HepG2 (cell line): ENCODE data around the gene TBL3. TPM values are rescaled to one million over a fixed set of nuclear protein-coding genes. Genes with fewer than 3 reads are reported as not detected.

ENCODE experiments used
- ATAC-seq: fragments of 200-7000 bp; cut with Tn5 transposase; 3 replicates; pipeline ENCODE4 v1.9.1; 2020; ENCODE audit warnings: mild to moderate bottlenecking, moderate library complexity
- BruUV-seq: library from RNA; stranded (reverse); fragments of 400-500 nt; replicated peaks from 2 replicates; lab custom pipeline; 2021; lab: Mats Ljungman, UMichigan
- CTCF ChIA-PET: fragments of 300-600 bp; formaldehyde crosslinking; extraction: SDS; loops from one replicate; lab custom pipeline; 2021; ENCODE audit warnings: low total read pairs, inconsistent platforms, low intra/inter-chr PET ratio; lab: Yijun Ruan, JAX
- POLR2A ChIA-PET: fragments of 350-600 bp; sonication (Branson Sonifier 250); formaldehyde crosslinking; loops from one replicate; lab custom pipeline; 2020; ENCODE audit warnings: antibody characterized with exemption, inconsistent platforms; lab: Yijun Ruan, JAX
- DNase-seq: peaks from one replicate; pipeline ENCODE4 v3.0.0-alpha.2; 2015; ENCODE audit warnings: low spot score
- FAIRE-seq: peaks from 3 replicates; lab custom pipeline; 2011; peaks lifted over from hg19 to GRCh38; lab: Jason Lieb, UNC
- H2AFZ ChIP-seq: one replicate; pipeline ENCODE4 v1.6.1; 2011; ENCODE audit warnings: low read length, inconsistent platforms
- H3K27ac ChIP-seq: fragments of 300-600 bp; 3 replicates; pipeline ENCODE4 v1.8.0; 2011; ENCODE audit warnings: mixed run types, mild to moderate bottlenecking, mixed read lengths, low read length, inconsistent platforms; ENCODE audit not compliant: insufficient read depth; ENCODE audit errors: extremely low read length
- H3K27me3 ChIP-seq, 2 experiments: fragments of 200-600 bp in 1 of 2; 2 replicates in 1 of 2; 3 replicates in 1 of 2; pipeline versions ENCODE4 v1.6.0 to v1.8.0; 2011; ENCODE audit warnings: low read length in 2 of 2, mild to moderate bottlenecking in 2 of 2, moderate library complexity in 2 of 2, inconsistent platforms in 1 of 2; ENCODE audit not compliant: insufficient read depth in 2 of 2, control insufficient read depth in 1 of 2
- H3K36me3 ChIP-seq, 2 experiments: fragments of 200-600 bp in 1 of 2; replicated peaks in 1 of 2; 2 replicates in 1 of 2; 3 replicates in 1 of 2; pipeline versions ENCODE4 v1.5.1 to v1.8.0; 2011; ENCODE audit warnings: low read length in 2 of 2, inconsistent platforms in 1 of 2; ENCODE audit not compliant: insufficient read depth in 2 of 2, control insufficient read depth in 1 of 2
- H3K4me1 ChIP-seq: 2 replicates; pipeline ENCODE4 v1.5.1; 2012; ENCODE audit warnings: low read length, inconsistent platforms; ENCODE audit not compliant: insufficient read depth
- H3K4me2 ChIP-seq: 2 replicates; pipeline ENCODE4 v1.6.0; 2011; ENCODE audit warnings: low read depth, low read length, inconsistent platforms
- H3K4me3 ChIP-seq, 3 experiments: fragments of 200-600 bp in 1 of 3; sonication (generic), shearing (Covaris generic) in 1 of 3; replicated peaks in 1 of 3; 2 replicates each; pipeline ENCODE4 v1.5.1; 2011 to 2016; ENCODE audit warnings: low read length in 3 of 3, inconsistent platforms in 2 of 3, low read depth in 2 of 3, mild to moderate bottlenecking in 2 of 3, control low read depth in 1 of 3, mixed read lengths in 1 of 3; ENCODE audit not compliant: insufficient read depth in 1 of 3
- H3K79me2 ChIP-seq: one replicate; pipeline ENCODE4 v1.6.1; 2011; ENCODE audit warnings: low read length, inconsistent platforms; ENCODE audit not compliant: insufficient read depth
- H3K9ac ChIP-seq: 2 replicates; pipeline ENCODE4 v1.6.0; 2011; ENCODE audit warnings: mild to moderate bottlenecking, low read depth, low read length, inconsistent platforms; ENCODE audit not compliant: insufficient read depth
- H3K9me3 ChIP-seq: 2 replicates; pipeline ENCODE4 v1.5.1; 2012; ENCODE audit warnings: mild to moderate bottlenecking, low read length
- H4K20me1 ChIP-seq: 2 replicates; pipeline ENCODE4 v1.6.0; 2011; ENCODE audit warnings: inconsistent platforms, mild to moderate bottlenecking, low read length, moderate library complexity; ENCODE audit not compliant: insufficient read depth
- ARHGAP35 ChIP-seq: sonication (generic); formaldehyde crosslinking; IDR thresholded peaks from 2 replicates; pipeline ENCODE4 v1.9.0; 2022; ENCODE audit warnings: mild to moderate bottlenecking, inconsistent platforms, moderate library complexity, missing genetic modification reagents, borderline replicate concordance
- EP300 ChIP-seq, 3 experiments: sonication (generic) in 1 of 3; formaldehyde crosslinking in 1 of 3; IDR thresholded peaks; 2 replicates each; pipeline versions ENCODE4 v1.5.1 to v1.6.1; 2011 to 2020; ENCODE audit warnings: low read depth in 2 of 3, low read length in 2 of 3, borderline replicate concordance in 1 of 3, improper control_type of control experiment in 1 of 3, mild to moderate bottlenecking in 1 of 3, missing genetic modification reagents in 1 of 3, moderate library complexity in 1 of 3
- MYC ChIP-seq: sonication (generic); formaldehyde crosslinking; IDR thresholded peaks from 2 replicates; pipeline ENCODE4 v1.9.0; 2021; ENCODE audit warnings: missing genetic modification reagents, borderline replicate concordance
- POLR2G ChIP-seq: fragments of 200-400 bp; formaldehyde crosslinking; IDR thresholded peaks from 2 replicates; pipeline ENCODE4 v1.6.1; 2018; ENCODE audit warnings: mild to moderate bottlenecking, low read depth, low read length, moderate library complexity
- RBM39 ChIP-seq: fragments of 200-400 bp; formaldehyde crosslinking; IDR thresholded peaks from one replicate; pipeline ENCODE4 v1.6.1; 2018; ENCODE audit warnings: antibody characterized with exemption, mild to moderate bottlenecking, low read depth, low read length; ENCODE audit not compliant: poor library complexity, severe bottlenecking
- SKI ChIP-seq: fragments of 450-650 bp; IDR thresholded peaks from one replicate; pipeline ENCODE4 v1.6.1; 2018; ENCODE audit warnings: mild to moderate bottlenecking; ENCODE audit not compliant: partially characterized antibody
- SP140L ChIP-seq: sonication (generic); formaldehyde crosslinking; IDR thresholded peaks from 2 replicates; pipeline ENCODE4 v1.4.0; 2020; ENCODE audit warnings: missing genetic modification reagents, borderline replicate concordance
- TBP ChIP-seq: sonication (generic); formaldehyde crosslinking; IDR thresholded peaks from 2 replicates; pipeline ENCODE4 v1.5.0; 2020; ENCODE audit warnings: missing genetic modification reagents
- TRAFD1 ChIP-seq: sonication (generic); formaldehyde crosslinking; IDR thresholded peaks from 2 replicates; pipeline ENCODE4 v1.5.1; 2020; ENCODE audit warnings: missing genetic modification reagents, mild to moderate bottlenecking, borderline replicate concordance
- TRIM22 ChIP-seq: fragments of 450-650 bp; IDR thresholded peaks from 2 replicates; pipeline ENCODE4 v1.6.1; 2017
- ZNF569 ChIP-seq: sonication (generic); formaldehyde crosslinking; IDR thresholded peaks from 2 replicates; pipeline ENCODE4 v1.5.0; 2020; ENCODE audit warnings: mild to moderate bottlenecking, missing genetic modification reagents, moderate library complexity, borderline replicate concordance
- ZNF589 ChIP-seq: sonication (generic); formaldehyde crosslinking; conservative IDR thresholded peaks from 2 replicates; pipeline ENCODE4 v1.8.0; 2022; ENCODE audit warnings: mild to moderate bottlenecking, moderate library complexity, missing genetic modification reagents
- ZNF607 ChIP-seq: sonication (generic); formaldehyde crosslinking; IDR thresholded peaks from 2 replicates; pipeline ENCODE4 v1.5.1; 2020; ENCODE audit warnings: missing genetic modification reagents, mild to moderate bottlenecking, borderline replicate concordance
- ZSCAN22 ChIP-seq: sonication (generic); formaldehyde crosslinking; IDR thresholded peaks from 2 replicates; pipeline ENCODE4 v1.4.0; 2020; ENCODE audit warnings: mild to moderate bottlenecking, missing genetic modification reagents
- WGBS: methylation state at CpG from one replicate; pipeline ENCODE4 v1.1.6; 2017; ENCODE audit warnings: low lambda C conversion rate; 5-methylcytosine and 5-hydroxymethylcytosine counted together
- in situ Hi-C: cut with HindIII; loops from 2 replicates; pipeline ENCODE4 v1.10.0; 2017; ENCODE audit warnings: low pct_unique_long_range_greater_than_20kb; ENCODE audit not compliant: extremely low pct_ligation_motif_present
- intact Hi-C: fragments of 100-400 bp; cut with micrococcal nuclease; formaldehyde crosslinking; loops from one replicate; pipeline ENCODE4 v1.10.0; 2022; ENCODE audit not compliant: unreplicated experiment
- polyA plus RNA-seq, 8 experiments: library from polyadenylated mRNA; depleted of rRNA in 3 of 8; stranded (reverse) in 7 of 8; unstranded in 1 of 8; fragments of >200 nt; fragmentation: Illumina TruSeq in 4 of 8; extraction: Trizol in 4 of 8; gene quantifications; 2 replicates each; pipeline versions ENCODE4 v1.2.1 to v1.2.3, GENCODE V29; 2011 to 2016; ENCODE audit warnings: low read depth in 4 of 8, missing spikeins in 1 of 8, mixed read lengths in 1 of 8; ENCODE audit not compliant: insufficient read depth in 1 of 8
- total RNA-seq, 5 experiments: library from RNA; depleted of rRNA; stranded (reverse); fragments of >200 nt; fragmentation: Illumina TruSeq; extraction: Trizol; gene quantifications; 2 replicates each; pipeline ENCODE4 v1.2.3, GENCODE V29; 2016; ENCODE audit warnings: low read depth in 1 of 5
- TF ChIP-seq, protein P1 (sequence below): sonication (generic); formaldehyde crosslinking; IDR thresholded peaks from 2 replicates; pipeline ENCODE4 v1.5.0; 2020; ENCODE audit warnings: missing genetic modification reagents, mild to moderate bottlenecking, borderline replicate concordance

TBL3 gene
- total and polyA plus RNA-seq, 2 of the 13 experiments (the other 11 are each of a cell fraction or from before 2014, with no cell fraction given): 16.8 to 38.0 TPM

GRCh38 chr16:2023092-2024031, 51.5 kb downstream of the TBL3 start:
- H3K4me3 ChIP-seq: peak overlapping the region; percentile 42 to 68 (median 49); a peak in 5 of 6 replicates
- ATAC-seq (peak; percentile 55), FAIRE-seq (peak; percentile 63), DNase-seq (peak; percentile 75)
- intact Hi-C loops: loop anchor here (1.0 kb wide), 2 partner anchors 33 to 130 kb away; no protein-coding TSS in a partner anchor
- no peak overlapping the region for H2AFZ ChIP-seq
- ChIA-PET CTCF (interaction anchor here (1.5 to 1.9 kb wide), 3 partner anchors 24 to 117 kb away, joined by 7 to 15 read pairs (median 9); partner anchors contain the start of genes NTHL1 and TSC2), POLR2A (interaction anchor here (0.7 to 6.2 kb wide), 10 partner anchors 8 to 132 kb away, joined by 3 to 62 read pairs (median 6); partner anchors contain the start of genes NTHL1, RPS2, TRAF7 and TSC2)
- H3K4me1 ChIP-seq: peaks cover 70% of the 10 kb centered on the region
- peaks cover 3 to 29% of the 10 kb centered on the region in 2 experiments; a peak in 4 of 5 replicates for H3K27me3 ChIP-seq
- no TSS peak for BruUV-seq
- in situ Hi-C loops: loop anchor here (5.0 kb wide), 3 partner anchors 34 to 124 kb away; partner anchors contain the start of gene RAB26
- no peaks in the 10 kb centered on the region for H3K9me3 ChIP-seq
- H3K9ac ChIP-seq: peak overlapping the region; percentile 58
- 1% methylated on average over 15 of the region's 53 CpGs for whole genome bisulfite sequencing
- H3K36me3 ChIP-seq: no peaks in the 10 kb centered on the region
- peak overlapping the region; percentile 84 for H3K4me2 ChIP-seq
- H4K20me1 ChIP-seq: 0 out of 2 replicates have a peak, but pooled peaks cover 6% of the 10 kb centered on the region
- H3K27ac ChIP-seq: no peak overlapping the region
- peaks cover 3% of the 10 kb centered on the region for H3K79me2 ChIP-seq
- TF ChIP-seq ZSCAN22 (CRISPR knock-in tag) (peak; percentile 92), ZNF569 (CRISPR knock-in tag) (no peak), ZNF607 (CRISPR knock-in tag) (peak; percentile 71; the same call in 1 of the 2 replicates), SKI (peak; percentile 34), TBP (CRISPR knock-in tag) (no peak), SP140L (CRISPR knock-in tag) (no peak), ARHGAP35 (0 out of 2 replicates have a peak, but pooled peaks have one; percentile 36), POLR2G (peak; percentile 73), RBM39 (no peak), ZNF589 (no peak), MYC (CRISPR knock-in tag) (0 out of 2 replicates have a peak, but pooled peaks have one; percentile 21), TRAFD1 (CRISPR knock-in tag) (no peak), EP300 (IDR thresholded peaks at IDR 0.05; ENCODE audit: low read depth in 2 of 2, low read length in 2 of 2) (no peak), EP300 (CRISPR knock-in tag; IDR thresholded peaks at IDR 0.05; ENCODE audit: borderline replicate concordance) (no peak), TRIM22 (no peak)
- TF ChIP-seq, protein P1, sequence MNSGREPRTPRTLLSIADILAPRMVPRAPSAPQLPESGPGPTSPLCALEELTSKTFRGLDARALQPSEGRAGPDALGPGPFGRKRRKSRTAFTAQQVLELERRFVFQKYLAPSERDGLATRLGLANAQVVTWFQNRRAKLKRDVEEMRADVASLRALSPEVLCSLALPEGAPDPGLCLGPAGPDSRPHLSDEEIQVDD (CRISPR knock-in tag): 0 out of 2 replicates have a peak, but pooled peaks have one; percentile 24
